Fibroblast of upper back skin (primary cell): ENCODE data around the gene KDM4C.
A peak's percentile ranks its signal among the peaks of the same experiment; 100 is the strongest.
"Not testable (repeated sequence)": the region's sequence is repeated elsewhere in the genome, so short reads cannot be mapped to it uniquely, and the experiment has no call there.

ENCODE experiments used
- DNase-seq: peaks from one replicate; pipeline ENCODE4 v3.0.0-alpha.2; 2013

The KDM4C gene

GRCh38 chr9:6757456-6758247 lies at the start of gene KDM4C:
Gene KDM4C, plus strand, starts transcription at chr9:6757973. Its CDS starts 35,016 bp downstream, at chr9:6792989.
- peak; percentile 94 for DNase-seq

GRCh38 chr9:6708732-6709131 lies 49.0 kb upstream of the KDM4C start:
- no peak for DNase-seq

- DNase-seq: peak; percentile 49
Observed at GRCh38 chr9:6711403-6711802, 46.4 kb upstream of the KDM4C start.

- no peak for DNase-seq
Observed at GRCh38 chr9:6712041-6712440, 45.7 kb upstream of the KDM4C start.

DNA sequence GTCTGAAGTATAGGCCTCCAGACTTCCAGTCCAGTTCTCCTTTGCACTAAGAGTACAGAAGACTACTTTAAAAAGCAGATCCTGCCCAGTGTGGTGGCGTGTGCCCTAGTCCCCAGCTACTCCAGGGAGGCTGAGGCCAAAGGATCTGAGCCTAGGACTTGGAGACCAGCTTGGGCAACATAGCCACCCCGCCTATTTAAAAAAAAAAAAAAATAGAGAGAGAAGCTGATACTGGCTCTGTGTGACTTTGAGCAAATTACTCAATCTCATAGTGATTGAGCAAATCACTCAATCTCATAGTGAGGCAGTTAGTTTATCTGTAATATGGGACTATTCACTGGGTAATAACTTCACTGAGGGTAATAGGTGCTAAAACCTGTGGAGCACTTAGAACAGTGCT lies 43.6 kb upstream of the KDM4C start:
- no peak for DNase-seq

DNA sequence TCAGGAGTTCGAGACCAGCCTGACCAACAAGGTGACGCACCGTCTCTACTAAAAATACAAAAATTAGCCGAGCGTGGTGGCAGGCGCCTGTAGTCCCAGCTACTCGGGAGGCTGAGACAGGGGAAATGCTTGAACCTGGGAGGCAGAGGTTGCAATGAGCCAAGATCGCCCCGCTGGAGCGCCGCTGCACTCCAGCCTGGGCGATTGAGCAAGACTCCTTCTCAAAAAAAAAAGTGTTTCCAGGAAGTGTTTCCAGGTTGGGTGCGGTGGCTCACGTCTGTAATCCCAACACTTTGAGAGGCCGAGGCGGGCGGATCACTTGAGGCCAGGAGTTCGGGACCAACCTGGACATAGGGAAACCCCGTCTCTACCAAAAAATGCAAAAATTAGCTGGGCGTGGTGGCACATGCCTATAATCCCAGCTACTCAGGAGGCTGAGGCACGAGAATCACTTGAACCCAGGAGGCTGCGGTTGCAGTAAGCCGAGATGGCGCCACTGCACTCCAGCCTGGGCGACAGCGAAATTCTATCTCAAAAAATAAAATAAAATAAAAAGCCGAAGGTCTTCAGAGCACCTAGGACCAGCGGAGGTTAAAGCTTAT lies 42.5 kb upstream of the KDM4C start:
- not testable (repeated sequence) for DNase-seq

GRCh38 chr9:6715755-6716643 lies 41.8 kb upstream of the KDM4C start:
- peak; percentile 16 for DNase-seq

- DNase-seq: no peak
Observed at GRCh38 chr9:6716766-6717165, 41.0 kb upstream of the KDM4C start.

GRCh38 chr9:6723881-6724420 lies 33.8 kb upstream of the KDM4C start:
- no peak for DNase-seq

GRCh38 chr9:6733257-6733656 lies 24.5 kb upstream of the KDM4C start:
- DNase-seq: no peak

DNA sequence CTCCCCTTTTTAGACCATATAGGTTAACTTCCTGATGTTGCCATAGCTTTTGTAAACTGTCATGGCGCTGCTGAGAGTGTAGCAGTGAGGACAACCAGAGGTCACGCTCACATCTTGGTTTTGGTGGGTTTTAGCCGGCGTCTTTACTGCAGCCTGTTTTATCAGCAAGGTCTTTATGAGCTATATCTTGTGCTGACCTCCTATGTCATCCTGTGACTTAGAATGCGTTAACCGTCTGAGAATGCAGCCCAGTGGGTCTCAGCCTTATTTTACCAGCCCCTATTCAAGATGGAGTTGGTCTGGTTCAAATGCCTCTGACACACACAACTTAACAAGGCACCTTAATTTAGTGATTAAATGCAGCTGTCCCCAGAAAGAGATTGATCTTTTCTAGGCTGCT lies 23.9 kb upstream of the KDM4C start:
- DNase-seq: no peak

- DNase-seq: no peak
Observed at GRCh38 chr9:6735422-6735821, 22.4 kb upstream of the KDM4C start.

DNA sequence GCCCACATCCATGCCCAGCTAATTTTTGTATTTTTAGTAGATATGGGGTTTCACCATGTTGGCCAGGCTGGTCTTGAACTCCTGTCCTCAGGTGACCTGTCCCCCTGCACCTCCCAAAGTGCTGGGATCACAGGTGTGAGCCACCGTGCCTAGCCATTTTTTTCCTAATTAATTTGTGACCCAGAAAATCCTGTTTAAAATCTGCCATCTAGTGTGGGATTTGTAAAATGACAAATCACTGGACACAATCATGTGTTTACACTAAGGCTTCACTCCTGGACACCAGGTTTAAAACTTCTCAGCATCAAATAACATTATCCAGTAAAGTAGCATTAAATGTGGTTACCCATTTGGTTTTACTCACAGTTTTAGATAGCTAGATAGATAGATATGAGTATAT lies 18.6 kb upstream of the KDM4C start:
- peak; percentile 16 for DNase-seq

- not testable (repeated sequence) for DNase-seq
Observed at GRCh38 chr9:6748861-6749260, 8.9 kb upstream of the KDM4C start.

DNA sequence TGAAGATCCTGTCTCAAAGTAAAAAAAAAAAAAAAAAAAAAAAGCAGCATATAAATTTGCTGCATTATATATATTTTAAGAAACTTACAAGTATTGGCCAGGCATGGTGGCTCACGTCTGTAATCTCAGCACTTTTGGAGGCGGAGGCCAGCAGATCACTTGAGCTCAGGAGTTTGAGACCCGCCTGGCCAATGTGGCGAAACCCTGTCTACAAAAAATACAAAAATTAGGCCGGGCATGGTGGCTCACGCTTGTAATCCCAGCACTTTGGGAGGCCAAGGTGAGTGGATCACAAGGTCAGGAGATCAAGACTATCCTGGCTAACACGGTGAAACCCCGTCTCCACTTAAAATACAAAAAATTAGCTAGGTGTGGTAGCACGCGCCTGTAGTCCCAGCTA lies 2.9 kb upstream of the KDM4C start:
- DNase-seq: not testable (repeated sequence)

GRCh38 chr9:6757132-6757455 lies 679 bp upstream of the KDM4C start:
- no peak for DNase-seq

DNA sequence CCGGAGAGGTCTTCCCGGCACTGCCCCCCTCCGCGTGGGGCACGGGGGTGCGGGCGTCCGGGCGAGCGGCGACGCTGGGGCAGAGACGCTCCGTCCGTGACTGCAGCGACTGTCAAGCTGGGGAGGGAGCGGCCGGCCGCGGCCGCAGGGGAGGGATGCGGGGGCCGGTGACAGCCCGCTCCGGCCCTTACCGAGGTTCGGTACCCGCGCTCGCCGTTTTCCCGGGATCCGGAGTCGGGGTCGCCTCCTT lies 400 bp downstream of the KDM4C start:
- no peak for DNase-seq

DNA sequence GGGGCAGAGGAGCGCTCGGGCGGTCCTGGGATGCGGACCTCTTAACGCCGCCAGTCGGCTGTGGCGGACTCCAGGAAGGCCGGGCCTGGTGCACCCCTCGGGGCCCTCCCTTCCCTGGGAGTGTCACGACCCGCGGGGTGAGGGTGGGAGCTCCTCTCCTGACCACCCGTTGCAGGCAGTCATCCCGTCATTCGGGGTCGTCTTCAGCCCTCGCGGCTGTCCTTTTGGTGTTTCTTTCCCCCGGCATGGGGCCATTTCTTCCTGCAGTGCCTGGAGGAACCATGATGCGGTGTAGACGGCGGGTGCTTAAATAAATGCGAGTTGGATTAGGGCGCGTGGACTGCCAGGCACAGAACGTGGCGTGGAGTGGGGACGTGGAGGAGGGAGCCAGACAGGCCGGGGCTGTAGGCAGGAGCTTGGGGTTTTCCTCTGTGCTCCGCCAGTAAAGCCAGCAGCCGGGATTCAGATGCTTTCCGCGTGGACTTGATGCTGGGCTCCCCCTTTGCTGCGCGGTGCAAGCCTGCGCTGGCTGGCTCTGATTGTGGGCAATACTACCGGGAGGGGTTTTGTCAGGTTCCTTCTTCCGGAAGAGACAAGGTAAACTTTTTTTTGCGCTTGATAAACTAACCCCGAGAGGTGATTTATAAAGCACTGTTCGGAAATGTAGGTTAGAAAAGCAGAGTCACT lies 868 bp downstream of the KDM4C start:
- DNase-seq: no peak

- peak; percentile 87 for DNase-seq
Observed at GRCh38 chr9:6759185-6759977, 1.6 kb downstream of the KDM4C start.

GRCh38 chr9:6761306-6761705 lies 3.5 kb downstream of the KDM4C start:
- no peak for DNase-seq

GRCh38 chr9:6763244-6763643 lies 5.5 kb downstream of the KDM4C start:
- no peak for DNase-seq

- DNase-seq: no peak
Observed at GRCh38 chr9:6764011-6764410, 6.2 kb downstream of the KDM4C start.
